GM21390 (cell line): ENCODE measurements around the gene CEMIP.

Experiments used
- ATAC-seq: cut with Tn5 transposase; IDR thresholded peaks from one replicate; pipeline ENCODE4 v1.9.1; 2021; ENCODE audit not compliant: unreplicated experiment

The CEMIP gene

DNA sequence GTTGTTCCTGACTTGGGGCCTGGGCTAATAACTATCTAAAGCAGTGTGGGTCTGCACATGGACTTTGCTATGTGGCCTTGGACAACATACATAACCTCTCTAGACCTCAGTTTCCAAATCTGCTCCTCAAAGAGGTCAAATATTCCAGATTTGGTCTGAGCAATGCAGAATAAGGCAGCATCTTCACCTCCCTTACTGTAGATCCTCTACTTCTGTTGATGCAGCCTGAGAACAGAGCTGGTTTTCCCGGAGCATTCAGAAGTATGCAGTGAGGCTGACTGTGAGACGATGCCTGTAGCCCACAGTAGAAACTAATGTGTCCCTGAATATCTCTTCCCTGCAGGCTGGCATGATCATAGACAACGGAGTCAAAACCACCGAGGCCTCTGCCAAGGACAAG lies 145.1 kb downstream of the CEMIP start:
- ATAC-seq: no peak

DNA sequence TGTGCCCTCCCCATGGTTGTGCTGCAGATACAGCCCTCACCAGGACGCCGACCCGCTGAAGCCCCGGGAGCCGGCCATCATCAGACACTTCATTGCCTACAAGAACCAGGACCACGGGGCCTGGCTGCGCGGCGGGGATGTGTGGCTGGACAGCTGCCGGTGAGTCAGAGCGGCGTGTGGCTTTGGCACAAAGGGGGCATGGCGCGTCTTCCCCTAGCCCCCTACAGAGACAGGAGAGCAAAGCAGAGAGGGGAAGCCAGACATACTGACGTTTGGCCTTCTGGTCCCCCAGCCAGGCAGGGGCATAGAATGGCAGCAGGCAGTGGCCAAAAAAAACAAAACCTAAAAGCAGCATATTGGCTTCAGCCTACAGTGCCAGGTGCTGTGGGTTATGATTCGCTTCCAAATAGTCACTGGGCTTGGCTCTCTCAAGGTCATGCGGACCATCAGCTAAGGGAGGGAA lies 146.5 kb downstream of the CEMIP start:
- no peak for ATAC-seq

DNA sequence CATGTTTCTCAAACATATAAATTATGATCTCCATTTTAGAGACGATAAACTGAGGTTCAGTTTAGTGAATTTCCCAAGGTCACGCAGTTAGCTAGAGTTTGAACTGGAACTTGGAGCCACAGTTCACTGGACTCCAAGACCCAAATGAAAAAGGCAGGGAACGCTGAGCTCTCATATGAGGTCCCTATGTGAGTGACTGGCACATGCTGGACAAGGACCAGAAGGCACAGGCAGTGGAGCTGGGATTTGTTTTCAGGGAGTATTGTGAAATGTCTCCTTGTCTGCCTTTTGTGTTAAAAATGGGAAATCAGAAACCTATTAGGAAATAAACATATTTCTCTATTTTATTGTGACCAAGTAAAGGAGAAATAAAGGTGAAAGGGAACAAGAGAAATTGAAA lies 147.0 kb downstream of the CEMIP start:
- no peak for ATAC-seq

DNA sequence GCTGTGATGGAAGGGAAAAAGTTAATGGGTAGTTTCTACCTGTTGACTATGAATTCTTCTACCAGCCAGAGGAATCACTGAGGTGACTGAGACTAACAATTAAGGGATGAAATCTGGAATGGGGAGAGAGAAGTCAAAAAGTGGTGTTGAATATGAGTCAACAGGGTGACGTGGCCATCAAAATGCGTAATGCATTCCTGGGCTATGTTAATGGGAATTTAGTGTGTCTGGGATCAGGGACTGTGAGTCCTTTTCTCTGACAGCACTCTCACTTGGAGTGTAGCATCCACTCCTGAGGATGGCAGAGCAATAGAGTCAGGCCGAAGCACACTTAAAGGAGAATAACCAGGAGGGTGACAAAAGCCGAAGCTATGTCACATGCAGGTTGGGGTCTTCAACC lies 150.1 kb downstream of the CEMIP start:
- no peak for ATAC-seq

DNA sequence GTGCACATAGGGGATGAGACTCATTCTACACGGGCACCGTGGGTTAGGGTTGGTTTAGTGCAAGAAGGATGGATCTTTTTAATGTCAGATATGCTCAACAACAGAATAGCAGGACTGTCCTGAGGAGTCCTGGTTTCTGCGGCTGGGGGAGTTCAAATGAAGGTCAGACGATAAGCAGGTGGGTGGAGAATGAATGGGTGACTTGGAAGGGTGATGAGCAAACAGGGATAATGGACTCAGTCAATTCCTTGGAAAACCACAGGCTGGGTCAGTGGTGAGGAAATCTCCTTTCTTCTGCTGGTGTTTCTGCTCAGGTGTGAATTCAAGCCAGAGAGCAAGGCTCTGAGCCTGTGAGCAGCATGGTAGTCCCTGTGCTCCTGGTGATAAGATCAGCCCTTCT lies 150.5 kb downstream of the CEMIP start:
- ATAC-seq: no peak

DNA sequence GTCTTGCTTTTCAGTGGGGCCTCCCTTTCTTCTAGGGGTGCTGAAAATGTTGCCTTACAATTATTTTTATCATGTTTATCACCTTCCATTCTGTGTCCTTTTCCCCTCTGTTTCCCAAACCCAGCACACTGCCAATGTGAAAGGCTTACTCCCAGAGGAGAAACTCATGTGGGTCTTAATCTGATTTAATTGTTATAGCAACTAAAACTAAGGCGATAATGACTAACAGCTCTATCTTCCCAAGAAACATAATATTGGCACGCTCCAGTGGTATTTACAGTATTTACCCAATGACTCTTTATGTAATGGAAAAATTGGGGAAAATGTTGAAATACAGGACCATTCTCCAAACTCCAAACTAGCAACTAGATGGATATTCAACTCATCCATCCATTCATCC lies 152.0 kb downstream of the CEMIP start:
- no peak for ATAC-seq

DNA sequence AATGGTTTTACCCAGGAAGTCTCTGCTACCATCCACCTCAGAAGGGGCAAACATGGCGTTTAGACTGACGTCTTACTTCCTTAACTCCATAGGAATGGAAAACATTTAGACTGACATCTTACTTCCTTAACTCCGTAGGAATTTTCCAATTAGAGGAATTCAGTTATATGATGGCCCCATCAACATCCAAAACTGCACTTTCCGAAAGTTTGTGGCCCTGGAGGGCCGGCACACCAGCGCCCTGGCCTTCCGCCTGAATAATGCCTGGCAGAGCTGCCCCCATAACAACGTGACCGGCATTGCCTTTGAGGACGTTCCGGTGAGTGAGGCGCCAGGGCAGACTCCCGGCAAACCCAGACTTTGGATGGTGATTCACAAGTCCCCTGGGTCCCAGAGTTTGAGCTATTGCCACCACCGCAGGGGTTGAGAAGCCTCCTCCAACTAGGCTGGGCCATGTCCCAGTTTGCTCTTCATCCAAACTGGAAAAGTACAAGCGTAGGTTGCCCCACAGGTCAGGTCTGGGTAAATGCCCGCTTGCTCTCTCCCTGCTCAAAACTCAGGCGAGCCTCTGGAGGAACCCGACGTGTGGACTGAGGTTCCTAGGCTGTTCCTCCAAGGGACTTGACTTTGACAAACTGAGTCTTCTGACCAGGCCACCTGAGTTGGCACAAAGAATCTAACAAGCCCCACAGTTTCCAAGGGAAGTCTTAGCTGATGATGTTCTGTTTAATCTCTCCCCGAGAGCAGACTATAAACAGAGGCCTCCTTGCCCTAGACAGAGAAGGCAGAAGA lies 152.7 kb downstream of the CEMIP start:
- ATAC-seq: no peak

DNA sequence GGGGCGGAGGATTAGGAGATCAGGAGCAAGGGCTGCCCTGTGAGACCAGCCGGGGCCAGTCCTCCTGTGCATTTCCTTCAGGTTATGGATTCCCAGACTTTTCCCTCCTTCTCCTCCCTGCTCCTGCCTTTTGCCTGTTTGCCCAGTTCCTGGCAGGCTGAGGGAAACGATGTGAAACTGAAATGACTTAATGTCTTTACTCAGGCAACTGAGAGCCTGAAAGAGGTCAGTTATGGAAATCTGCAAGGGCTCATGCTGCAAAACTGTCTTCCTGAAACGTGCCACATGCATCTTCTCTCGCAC lies 153.3 kb downstream of the CEMIP start:
- no peak for ATAC-seq

DNA sequence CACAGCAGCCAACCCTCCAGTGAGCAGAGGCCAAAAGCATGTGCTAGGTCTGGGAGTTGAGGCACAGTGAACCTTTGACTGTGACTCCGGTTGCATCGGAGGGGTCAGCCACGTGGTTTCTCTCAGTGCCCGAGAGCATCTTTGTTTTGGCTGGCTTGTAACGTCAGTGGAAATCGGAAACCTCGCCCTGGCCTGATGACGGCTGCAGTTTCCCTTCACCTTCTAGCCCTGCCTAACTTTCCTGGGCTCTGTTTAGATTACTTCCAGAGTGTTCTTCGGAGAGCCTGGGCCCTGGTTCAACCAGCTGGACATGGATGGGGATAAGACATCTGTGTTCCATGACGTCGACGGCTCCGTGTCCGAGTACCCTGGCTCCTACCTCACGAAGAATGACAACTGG lies 153.8 kb downstream of the CEMIP start:
- no peak for ATAC-seq

DNA sequence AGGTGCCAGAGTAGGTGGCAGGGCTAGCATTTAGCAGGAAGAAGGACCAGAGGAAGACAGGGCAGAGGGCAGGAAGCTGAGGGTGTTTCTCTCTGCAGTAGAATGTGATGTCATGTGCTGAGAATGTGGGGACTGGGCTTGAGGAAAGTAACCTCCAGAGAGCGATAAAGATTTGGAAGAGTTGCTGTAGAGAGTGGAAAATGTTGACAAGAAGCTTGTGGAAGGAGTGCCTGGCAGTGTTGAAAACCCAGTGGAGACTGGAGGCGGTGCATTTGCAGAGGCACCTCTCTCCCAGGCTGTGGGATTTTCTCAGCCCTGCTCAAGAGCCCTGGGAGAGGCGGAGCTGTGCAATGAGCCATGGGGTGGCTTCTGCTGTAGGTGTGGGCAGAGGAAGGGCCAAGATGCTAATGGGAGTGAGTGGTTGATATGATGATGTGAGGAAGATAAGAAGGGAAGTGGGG lies 155.6 kb downstream of the CEMIP start:
- ATAC-seq: no peak

DNA sequence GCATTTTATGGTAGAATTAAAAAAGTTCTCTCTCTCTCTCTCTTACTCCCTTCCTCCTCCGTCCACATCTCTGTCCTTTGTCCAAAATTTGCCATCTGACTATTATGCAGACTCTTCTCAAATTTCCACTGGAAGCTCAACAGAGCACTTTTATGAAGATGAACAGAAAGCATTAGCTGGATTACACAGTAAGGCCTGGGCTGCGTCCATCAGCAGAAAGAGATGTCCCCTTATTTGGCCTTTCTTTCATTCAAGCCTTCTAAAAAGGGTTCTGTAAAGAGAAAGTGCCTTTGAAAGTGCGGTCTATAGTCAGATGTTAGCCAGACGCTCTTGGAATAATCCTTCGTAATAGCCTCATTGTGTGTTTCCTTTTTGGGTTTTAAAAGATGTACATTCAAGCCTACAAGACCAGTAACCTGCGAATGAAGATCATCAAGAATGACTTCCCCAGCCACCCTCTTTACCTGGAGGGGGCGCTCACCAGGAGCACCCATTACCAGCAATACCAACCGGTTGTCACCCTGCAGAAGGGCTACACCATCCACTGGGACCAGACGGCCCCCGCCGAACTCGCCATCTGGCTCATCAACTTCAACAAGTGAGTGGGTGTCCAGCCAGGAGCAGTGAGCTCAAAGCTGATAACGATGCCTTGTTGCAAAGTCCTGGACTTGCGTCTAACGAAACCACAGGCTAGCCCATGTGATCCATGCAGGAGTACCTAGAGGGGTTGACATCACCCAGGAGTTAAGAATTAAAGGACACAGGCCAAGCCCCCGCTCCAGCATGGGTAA lies 157.3 kb downstream of the CEMIP start:
- no peak for ATAC-seq

DNA sequence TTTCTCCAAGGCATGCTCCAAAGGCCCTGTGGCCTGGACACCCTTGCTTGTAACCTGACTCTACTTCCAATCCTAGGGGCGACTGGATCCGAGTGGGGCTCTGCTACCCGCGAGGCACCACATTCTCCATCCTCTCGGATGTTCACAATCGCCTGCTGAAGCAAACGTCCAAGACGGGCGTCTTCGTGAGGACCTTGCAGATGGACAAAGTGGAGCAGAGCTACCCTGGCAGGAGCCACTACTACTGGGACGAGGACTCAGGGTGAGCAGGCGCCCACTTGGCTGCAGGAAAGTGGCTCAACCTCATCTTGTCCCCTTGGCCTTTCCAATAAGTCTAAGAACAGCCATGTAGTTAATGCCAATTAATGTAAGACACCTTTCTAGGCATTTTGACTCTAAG lies 158.5 kb downstream of the CEMIP start:
- no peak for ATAC-seq

DNA sequence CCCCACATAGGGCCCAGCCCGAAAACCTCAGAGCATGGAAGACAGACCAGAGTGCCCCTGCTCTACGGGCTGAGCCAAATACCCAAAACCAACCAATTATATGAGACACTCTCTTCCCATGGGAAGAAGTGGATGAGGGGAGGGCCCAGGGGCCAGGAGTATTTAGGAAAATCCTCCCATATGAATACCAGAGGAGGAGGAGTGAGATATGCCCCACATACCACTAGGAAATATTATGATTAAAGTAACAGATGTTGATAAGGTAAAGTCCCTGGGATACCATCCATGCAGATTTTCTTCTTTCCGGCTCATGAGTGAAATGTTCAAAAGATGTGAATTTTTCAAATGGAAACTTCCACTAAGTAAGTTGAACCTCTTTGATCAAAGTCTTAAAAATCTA lies 160.0 kb downstream of the CEMIP start:
- no peak for ATAC-seq

DNA sequence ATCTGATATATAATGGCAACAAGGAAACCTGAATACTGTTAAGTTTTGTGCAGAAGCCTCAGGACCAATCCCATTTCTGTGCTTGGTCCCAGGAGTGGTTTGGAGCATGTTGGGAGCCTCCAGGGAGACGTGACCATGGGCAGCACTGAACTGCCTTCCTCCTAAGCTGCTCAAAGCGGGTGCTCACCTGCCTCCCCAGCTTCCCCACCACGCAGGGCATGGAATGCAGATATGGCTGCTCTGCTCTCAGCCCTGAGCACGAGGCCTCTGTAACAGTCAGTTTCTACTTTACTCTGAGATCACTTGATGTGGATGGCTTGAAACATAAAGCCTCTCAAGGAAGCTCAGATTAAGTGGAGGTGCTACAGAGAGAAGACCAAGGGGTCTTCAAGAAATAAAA lies 161.2 kb downstream of the CEMIP start:
- no peak for ATAC-seq

DNA sequence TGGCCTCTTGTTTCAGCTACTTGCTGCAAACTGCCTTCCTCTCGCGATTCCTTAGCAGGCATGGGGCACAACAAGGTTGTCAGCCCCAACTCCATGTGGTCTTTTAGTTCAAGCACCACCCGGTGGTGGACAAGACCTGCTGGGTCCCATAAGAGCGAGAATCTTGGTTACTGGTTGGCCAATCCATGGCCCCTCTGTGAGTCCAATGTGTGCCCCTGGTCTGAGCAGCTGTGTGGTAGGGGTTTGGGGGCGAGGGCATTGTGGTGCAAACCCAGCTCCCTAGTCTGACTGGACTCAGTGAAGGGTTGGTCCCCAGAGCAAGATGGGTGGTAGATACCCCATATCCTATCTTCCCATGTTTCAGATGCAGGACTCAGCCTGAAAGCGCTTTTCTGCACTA lies 161.7 kb downstream of the CEMIP start:
- no peak for ATAC-seq

DNA sequence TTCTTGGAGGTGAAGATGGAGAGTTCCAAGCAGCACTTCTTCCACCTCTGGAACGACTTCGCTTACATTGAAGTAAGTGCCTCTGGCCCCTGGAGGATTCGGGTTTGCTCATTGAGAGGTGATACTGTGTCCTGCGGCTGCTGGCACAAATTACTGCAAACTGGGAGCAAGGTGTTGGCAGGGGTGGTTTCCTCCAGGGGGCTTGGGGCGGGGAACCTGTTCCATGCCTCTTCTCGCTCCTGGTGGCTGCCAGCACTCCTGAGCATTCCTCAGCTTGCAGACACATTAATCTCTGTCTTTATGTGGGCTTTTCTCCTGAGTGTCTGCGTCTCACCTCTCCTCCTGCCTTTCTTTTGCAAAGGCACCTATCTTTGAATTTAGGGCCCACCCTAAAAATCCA lies 163.1 kb downstream of the CEMIP start:
- no peak for ATAC-seq

DNA sequence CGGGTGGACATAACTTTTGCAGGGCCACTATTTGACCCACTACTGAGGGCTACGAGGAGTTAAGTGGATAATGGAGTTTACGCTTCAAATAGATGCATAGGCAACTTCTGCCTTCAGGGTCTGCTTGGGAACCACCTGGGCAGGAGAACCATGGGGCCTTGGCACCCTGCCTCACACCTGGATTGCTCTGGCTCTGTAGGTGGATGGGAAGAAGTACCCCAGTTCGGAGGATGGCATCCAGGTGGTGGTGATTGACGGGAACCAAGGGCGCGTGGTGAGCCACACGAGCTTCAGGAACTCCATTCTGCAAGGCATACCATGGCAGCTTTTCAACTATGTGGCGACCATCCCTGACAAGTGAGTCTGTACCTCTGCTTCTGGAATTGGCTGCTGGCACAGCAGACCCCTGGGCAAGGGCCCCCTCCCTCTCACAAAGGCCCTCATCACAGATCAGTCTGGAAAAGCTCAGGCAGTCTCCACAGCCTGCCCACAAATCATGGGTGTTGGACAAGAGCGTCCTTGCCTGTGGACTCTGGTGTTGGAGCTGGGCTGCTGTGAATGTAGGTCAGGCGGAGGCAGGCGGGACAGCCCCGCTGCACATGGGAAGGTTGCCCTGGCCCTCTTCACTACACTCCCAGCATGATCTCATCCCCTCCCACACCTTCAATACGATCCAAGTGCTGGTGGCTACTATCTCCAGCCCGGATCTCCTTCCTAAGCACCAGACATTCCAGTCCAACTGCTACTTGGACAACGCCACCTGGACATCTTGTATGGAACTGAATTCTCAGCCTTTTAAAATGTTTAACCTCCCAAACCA lies 163.8 kb downstream of the CEMIP start:
- no peak for ATAC-seq

DNA sequence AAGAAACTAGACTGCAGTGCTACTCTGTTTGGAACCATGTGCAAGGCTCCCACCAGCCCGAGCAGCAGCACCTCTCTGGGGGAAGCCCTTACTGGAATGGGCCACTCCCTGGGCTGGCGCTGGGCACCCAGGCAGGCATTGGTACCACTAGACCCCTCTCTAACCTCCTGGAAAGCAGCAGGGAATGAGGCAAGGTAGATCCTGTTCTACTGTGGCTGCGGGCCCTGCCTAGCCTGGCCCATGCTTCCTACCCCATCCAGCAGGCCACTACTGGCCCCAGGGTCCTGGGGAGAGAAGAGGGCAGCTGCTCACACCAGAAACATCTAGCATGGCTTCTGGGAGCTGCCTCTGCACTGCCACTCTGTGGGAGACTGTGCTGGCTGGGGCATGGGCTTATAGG lies 165.6 kb downstream of the CEMIP start:
- ATAC-seq: no peak

DNA sequence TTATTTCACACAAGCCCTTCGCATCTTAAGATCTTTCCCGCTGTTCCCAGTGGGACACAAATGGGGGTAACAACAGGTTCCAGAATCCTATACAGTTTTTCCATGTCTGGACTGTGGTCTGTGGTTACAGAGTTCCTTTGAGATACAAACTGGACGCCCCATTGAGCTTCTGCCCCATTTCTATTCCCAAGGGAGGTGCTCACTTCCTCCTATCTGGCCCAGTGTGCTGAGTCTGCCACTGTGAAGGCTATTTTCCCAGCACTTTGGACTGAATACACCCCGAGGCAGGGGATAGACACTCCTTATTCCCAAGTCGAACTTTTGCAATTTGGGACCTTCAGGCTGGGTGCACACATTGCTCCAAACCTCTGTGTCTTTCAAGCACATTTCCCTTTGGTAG lies 166.4 kb downstream of the CEMIP start:
- ATAC-seq: no peak

DNA sequence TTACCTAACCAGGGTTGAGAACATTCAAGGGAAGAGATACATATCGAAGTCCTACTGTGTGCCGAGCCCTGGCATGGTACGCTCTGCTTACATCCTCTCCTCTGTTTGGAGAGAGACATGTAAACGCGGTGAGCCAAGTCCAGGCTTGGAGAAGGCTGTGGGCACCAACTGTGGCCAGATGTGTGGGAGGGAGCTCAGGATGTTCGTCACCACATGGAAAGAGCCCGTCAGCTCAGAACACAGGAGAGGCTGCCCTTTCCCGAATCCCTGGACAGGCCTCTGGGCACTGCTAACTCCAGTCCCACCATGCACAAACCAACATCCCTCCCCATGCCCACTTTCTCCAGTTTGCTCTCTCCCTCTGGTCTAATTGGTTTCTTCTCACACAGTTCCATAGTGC lies 167.4 kb downstream of the CEMIP start:
- no peak for ATAC-seq

DNA sequence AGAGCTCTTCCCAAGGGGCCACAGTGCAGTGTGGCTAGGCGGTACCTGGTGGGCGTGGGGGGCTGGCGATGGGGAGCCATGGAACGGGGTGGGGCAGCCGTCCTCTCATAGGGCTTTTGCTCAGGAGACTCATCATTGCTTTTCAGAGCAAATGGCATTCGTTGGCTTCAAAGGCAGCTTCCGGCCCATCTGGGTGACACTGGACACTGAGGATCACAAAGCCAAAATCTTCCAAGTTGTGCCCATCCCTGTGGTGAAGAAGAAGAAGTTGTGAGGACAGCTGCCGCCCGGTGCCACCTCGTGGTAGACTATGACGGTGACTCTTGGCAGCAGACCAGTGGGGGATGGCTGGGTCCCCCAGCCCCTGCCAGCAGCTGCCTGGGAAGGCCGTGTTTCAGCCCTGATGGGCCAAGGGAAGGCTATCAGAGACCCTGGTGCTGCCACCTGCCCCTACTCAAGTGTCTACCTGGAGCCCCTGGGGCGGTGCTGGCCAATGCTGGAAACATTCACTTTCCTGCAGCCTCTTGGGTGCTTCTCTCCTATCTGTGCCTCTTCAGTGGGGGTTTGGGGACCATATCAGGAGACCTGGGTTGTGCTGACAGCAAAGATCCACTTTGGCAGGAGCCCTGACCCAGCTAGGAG lies 169.6 kb downstream of the CEMIP start:
- no peak for ATAC-seq
